HepG2 (cell line): ENCODE results near the gene CFL1. TPM values are rescaled to one million over a fixed set of nuclear protein-coding genes. Genes with fewer than 3 reads are reported as not detected.
A peak's percentile ranks its signal among the peaks of the same experiment; 100 is the strongest.

ENCODE experiments used
- ESRRA ChIP-seq: sonication (generic); formaldehyde crosslinking; IDR thresholded peaks from 2 replicates; pipeline ENCODE4 v1.5.1; 2020; ENCODE audit warnings: mild to moderate bottlenecking, low read depth, missing genetic modification reagents
- HDAC1 ChIP-seq: sonication (generic); formaldehyde crosslinking; IDR thresholded peaks from 2 replicates; pipeline ENCODE4 v1.5.1; 2020; ENCODE audit warnings: mild to moderate bottlenecking, missing genetic modification reagents
- HNRNPL ChIP-seq: fragments of 200-400 bp; formaldehyde crosslinking; IDR thresholded peaks from 2 replicates; pipeline ENCODE4 v1.6.1; 2017; ENCODE audit warnings: mild to moderate bottlenecking, low read depth, low read length
- MTA1 ChIP-seq: sonication (generic); formaldehyde crosslinking; IDR thresholded peaks from 2 replicates; pipeline ENCODE4 v1.4.0; 2020; ENCODE audit warnings: missing genetic modification reagents, mild to moderate bottlenecking, borderline replicate concordance
- PITX1 ChIP-seq: sonication (generic); formaldehyde crosslinking; IDR thresholded peaks from 2 replicates; pipeline ENCODE4 v1.5.1; 2020; ENCODE audit warnings: mild to moderate bottlenecking, missing genetic modification reagents
- SP140L ChIP-seq: sonication (generic); formaldehyde crosslinking; IDR thresholded peaks from 2 replicates; pipeline ENCODE4 v1.4.0; 2020; ENCODE audit warnings: missing genetic modification reagents, borderline replicate concordance
- XRCC5 ChIP-seq: fragments of 200-400 bp; formaldehyde crosslinking; optimal IDR thresholded peaks from 2 replicates; pipeline ENCODE3; 2017; ENCODE audit warnings: mild to moderate bottlenecking, low read length
- ZMYM4 ChIP-seq: sonication (generic); formaldehyde crosslinking; IDR thresholded peaks from 2 replicates; pipeline ENCODE4 v1.8.1; 2023; ENCODE audit warnings: mild to moderate bottlenecking, missing genetic modification reagents
- ZNF34 ChIP-seq: sonication (generic); formaldehyde crosslinking; IDR thresholded peaks from 2 replicates; pipeline ENCODE4 v1.4.0; 2020; ENCODE audit warnings: mild to moderate bottlenecking, missing genetic modification reagents, borderline replicate concordance
- ZNF709 ChIP-seq: sonication (generic); formaldehyde crosslinking; IDR thresholded peaks from 2 replicates; pipeline ENCODE4 v1.5.0; 2020; ENCODE audit warnings: mild to moderate bottlenecking, missing genetic modification reagents
- polyA plus RNA-seq, 8 experiments: library from polyadenylated mRNA; depleted of rRNA in 3 of 8; stranded (reverse) in 7 of 8; unstranded in 1 of 8; fragments of >200 nt; fragmentation: Illumina TruSeq in 4 of 8; extraction: Trizol in 4 of 8; gene quantifications; 2 replicates each; pipeline versions ENCODE4 v1.2.1 to v1.2.3, GENCODE V29; 2011 to 2016; ENCODE audit warnings: low read depth in 4 of 8, missing spikeins in 1 of 8, mixed read lengths in 1 of 8; ENCODE audit not compliant: insufficient read depth in 1 of 8
- total RNA-seq, 5 experiments: library from RNA; depleted of rRNA; stranded (reverse); fragments of >200 nt; fragmentation: Illumina TruSeq; extraction: Trizol; gene quantifications; 2 replicates each; pipeline ENCODE4 v1.2.3, GENCODE V29; 2016; ENCODE audit warnings: low read depth in 1 of 5
- TF ChIP-seq, protein P1 (sequence below): sonication (generic); formaldehyde crosslinking; IDR thresholded peaks from 2 replicates; pipeline ENCODE4 v1.4.0; 2020; ENCODE audit warnings: missing genetic modification reagents, borderline replicate concordance
- TF ChIP-seq, protein P2 (sequence below): sonication (generic); formaldehyde crosslinking; conservative IDR thresholded peaks from 2 replicates; pipeline ENCODE4 v1.4.0; 2020; ENCODE audit warnings: missing genetic modification reagents
- TF ChIP-seq, protein P3 (sequence below): IDR thresholded peaks from 2 replicates; pipeline ENCODE4 v1.4.0; 2020; ENCODE audit warnings: mild to moderate bottlenecking, missing genetic modification reagents
- TF ChIP-seq, protein P4 (sequence below): sonication (generic); formaldehyde crosslinking; IDR thresholded peaks from 2 replicates; pipeline ENCODE4 v1.4.0; 2020; ENCODE audit warnings: mild to moderate bottlenecking, missing genetic modification reagents, borderline replicate concordance

CFL1 gene
- total and polyA plus RNA-seq, 2 of the 13 experiments (the other 11 are each of a cell fraction or from before 2014, with no cell fraction given): 379 to 383 TPM

DNA sequence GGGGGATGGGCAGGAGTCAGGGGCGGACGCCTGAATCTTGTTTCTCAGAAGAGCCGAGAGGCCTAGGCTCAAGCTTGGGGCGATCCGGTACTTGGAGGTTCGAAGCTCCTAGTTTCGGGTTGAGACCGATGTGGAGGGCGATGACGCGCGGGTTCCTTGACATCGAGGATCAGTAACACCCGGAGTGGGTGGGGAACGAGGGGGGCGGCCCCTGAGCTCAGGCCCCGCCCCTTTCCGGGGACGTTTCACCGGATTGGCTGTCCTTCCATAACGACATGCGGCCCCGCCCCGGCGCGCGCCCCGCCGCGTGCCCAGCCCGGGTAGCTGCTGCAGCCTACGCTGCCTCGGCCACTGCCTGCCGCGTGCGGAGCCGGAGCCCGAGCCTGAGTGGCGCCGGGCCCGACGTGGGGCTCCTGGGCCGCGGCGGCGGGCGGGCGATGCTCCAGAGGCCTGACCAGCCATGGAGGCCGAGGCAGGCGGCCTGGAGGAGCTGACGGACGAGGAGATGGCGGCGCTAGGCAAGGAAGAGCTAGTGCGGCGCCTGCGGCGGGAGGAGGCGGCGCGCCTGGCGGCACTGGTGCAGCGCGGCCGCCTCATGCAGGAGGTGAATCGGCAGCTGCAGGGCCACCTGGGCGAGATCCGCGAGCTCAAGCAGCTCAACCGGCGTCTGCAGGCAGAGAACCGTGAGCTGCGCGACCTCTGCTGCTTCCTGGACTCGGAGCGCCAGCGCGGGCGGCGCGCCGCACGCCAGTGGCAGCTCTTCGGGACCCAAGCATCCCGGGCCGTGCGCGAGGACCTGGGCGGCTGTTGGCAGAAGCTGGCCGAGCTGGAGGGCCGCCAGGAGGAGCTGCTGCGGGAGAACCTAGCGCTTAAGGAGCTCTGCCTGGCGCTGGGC, 32.6 kb upstream of the CFL1 start, which contains the start of gene CCDC85B (continued):
- TF ChIP-seq, protein P1, sequence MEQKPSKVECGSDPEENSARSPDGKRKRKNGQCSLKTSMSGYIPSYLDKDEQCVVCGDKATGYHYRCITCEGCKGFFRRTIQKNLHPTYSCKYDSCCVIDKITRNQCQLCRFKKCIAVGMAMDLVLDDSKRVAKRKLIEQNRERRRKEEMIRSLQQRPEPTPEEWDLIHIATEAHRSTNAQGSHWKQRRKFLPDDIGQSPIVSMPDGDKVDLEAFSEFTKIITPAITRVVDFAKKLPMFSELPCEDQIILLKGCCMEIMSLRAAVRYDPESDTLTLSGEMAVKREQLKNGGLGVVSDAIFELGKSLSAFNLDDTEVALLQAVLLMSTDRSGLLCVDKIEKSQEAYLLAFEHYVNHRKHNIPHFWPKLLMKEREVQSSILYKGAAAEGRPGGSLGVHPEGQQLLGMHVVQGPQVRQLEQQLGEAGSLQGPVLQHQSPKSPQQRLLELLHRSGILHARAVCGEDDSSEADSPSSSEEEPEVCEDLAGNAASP (CRISPR knock-in tag): no peak
- TF ChIP-seq, protein P2, sequence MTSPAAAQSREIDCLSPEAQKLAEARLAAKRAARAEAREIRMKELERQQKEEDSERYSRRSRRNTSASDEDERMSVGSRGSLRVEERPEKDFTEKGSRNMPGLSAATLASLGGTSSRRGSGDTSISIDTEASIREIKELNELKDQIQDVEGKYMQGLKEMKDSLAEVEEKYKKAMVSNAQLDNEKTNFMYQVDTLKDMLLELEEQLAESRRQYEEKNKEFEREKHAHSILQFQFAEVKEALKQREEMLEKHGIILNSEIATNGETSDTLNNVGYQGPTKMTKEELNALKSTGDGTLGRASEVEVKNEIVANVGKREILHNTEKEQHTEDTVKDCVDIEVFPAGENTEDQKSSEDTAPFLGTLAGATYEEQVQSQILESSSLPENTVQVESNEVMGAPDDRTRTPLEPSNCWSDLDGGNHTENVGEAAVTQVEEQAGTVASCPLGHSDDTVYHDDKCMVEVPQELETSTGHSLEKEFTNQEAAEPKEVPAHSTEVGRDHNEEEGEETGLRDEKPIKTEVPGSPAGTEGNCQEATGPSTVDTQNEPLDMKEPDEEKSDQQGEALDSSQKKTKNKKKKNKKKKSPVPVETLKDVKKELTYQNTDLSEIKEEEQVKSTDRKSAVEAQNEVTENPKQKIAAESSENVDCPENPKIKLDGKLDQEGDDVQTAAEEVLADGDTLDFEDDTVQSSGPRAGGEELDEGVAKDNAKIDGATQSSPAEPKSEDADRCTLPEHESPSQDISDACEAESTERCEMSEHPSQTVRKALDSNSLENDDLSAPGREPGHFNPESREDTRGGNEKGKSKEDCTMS: no peak
- TF ChIP-seq HNRNPL (peak; percentile 41; the same call in 1 of the 2 replicates), ZNF709 (CRISPR knock-in tag) (peak; percentile 96), ZMYM4 (CRISPR knock-in tag) (peak; percentile 33; the same call in 1 of the 2 replicates), MTA1 (CRISPR knock-in tag) (no peak), SP140L (CRISPR knock-in tag) (no peak), PITX1 (CRISPR knock-in tag) (no peak), XRCC5 (no peak), HDAC1 (CRISPR knock-in tag) (peak; percentile 68; the same call in 1 of the 2 replicates), ESRRA (CRISPR knock-in tag) (peak; percentile 49; the same call in 1 of the 2 replicates), ZNF34 (CRISPR knock-in tag) (no peak; the same call in 1 of the 2 replicates)
- TF ChIP-seq, protein P3, sequence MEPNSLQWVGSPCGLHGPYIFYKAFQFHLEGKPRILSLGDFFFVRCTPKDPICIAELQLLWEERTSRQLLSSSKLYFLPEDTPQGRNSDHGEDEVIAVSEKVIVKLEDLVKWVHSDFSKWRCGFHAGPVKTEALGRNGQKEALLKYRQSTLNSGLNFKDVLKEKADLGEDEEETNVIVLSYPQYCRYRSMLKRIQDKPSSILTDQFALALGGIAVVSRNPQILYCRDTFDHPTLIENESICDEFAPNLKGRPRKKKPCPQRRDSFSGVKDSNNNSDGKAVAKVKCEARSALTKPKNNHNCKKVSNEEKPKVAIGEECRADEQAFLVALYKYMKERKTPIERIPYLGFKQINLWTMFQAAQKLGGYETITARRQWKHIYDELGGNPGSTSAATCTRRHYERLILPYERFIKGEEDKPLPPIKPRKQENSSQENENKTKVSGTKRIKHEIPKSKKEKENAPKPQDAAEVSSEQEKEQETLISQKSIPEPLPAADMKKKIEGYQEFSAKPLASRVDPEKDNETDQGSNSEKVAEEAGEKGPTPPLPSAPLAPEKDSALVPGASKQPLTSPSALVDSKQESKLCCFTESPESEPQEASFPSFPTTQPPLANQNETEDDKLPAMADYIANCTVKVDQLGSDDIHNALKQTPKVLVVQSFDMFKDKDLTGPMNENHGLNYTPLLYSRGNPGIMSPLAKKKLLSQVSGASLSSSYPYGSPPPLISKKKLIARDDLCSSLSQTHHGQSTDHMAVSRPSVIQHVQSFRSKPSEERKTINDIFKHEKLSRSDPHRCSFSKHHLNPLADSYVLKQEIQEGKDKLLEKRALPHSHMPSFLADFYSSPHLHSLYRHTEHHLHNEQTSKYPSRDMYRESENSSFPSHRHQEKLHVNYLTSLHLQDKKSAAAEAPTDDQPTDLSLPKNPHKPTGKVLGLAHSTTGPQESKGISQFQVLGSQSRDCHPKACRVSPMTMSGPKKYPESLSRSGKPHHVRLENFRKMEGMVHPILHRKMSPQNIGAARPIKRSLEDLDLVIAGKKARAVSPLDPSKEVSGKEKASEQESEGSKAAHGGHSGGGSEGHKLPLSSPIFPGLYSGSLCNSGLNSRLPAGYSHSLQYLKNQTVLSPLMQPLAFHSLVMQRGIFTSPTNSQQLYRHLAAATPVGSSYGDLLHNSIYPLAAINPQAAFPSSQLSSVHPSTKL (CRISPR knock-in tag): 0 out of 2 replicates have a peak, but pooled peaks have one; percentile 6
- TF ChIP-seq, protein P4, sequence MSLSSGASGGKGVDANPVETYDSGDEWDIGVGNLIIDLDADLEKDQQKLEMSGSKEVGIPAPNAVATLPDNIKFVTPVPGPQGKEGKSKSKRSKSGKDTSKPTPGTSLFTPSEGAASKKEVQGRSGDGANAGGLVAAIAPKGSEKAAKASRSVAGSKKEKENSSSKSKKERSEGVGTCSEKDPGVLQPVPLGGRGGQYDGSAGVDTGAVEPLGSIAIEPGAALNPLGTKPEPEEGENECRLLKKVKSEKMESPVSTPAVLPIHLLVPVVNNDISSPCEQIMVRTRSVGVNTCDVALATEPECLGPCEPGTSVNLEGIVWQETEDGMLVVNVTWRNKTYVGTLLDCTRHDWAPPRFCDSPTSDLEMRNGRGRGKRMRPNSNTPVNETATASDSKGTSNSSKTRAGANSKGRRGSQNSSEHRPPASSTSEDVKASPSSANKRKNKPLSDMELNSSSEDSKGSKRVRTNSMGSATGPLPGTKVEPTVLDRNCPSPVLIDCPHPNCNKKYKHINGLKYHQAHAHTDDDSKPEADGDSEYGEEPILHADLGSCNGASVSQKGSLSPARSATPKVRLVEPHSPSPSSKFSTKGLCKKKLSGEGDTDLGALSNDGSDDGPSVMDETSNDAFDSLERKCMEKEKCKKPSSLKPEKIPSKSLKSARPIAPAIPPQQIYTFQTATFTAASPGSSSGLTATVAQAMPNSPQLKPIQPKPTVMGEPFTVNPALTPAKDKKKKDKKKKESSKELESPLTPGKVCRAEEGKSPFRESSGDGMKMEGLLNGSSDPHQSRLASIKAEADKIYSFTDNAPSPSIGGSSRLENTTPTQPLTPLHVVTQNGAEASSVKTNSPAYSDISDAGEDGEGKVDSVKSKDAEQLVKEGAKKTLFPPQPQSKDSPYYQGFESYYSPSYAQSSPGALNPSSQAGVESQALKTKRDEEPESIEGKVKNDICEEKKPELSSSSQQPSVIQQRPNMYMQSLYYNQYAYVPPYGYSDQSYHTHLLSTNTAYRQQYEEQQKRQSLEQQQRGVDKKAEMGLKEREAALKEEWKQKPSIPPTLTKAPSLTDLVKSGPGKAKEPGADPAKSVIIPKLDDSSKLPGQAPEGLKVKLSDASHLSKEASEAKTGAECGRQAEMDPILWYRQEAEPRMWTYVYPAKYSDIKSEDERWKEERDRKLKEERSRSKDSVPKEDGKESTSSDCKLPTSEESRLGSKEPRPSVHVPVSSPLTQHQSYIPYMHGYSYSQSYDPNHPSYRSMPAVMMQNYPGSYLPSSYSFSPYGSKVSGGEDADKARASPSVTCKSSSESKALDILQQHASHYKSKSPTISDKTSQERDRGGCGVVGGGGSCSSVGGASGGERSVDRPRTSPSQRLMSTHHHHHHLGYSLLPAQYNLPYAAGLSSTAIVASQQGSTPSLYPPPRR: no peak
